Measurements from ENCODE around the gene SLC22A23.
"Not testable (repeated sequence)": the region's sequence is repeated elsewhere in the genome, so short reads cannot be mapped to it uniquely, and the experiment has no call there.

The SLC22A23 gene

DNA sequence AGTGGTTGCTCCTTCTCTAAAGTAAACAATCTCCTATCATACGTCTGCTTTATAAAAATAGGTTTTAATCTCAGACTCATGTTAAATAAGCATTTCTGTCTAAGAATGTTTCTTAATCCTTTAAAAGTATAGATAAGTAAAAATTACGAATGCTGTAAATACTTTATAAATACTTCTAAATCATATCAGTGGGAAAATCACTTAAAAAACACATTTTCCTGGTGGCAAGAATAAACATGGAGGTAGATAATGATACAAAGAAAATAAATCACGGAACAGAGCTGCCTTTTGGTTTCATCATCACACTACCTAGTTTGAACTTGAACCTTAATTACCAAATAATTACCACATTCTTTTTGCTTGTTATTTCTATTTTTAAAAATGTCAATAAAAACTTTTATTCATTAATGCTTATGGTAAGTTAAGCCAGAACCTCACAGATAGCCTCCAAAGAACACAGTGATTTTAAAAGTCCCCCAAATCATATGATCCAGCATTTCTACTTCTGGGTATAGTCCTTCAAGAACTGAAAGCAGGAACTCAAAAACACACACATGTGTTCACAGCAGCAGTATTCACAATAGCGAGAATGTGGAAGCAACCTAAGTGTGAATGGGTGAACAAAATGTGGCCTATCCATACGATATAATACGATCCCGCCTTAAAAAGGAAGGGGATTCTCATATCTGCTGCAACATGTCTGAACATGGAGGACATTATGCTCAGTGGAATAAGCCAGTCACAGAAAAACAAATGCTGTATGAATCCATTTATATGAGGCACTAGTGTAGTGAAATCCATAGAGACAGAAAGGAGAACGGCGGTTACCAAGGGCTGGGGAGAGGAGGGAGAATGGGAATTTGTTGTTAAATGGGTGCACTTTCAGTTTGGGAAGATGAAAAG is 72.4 kb downstream of the SLC22A23 start:
- no peak for DNase-seq

DNA sequence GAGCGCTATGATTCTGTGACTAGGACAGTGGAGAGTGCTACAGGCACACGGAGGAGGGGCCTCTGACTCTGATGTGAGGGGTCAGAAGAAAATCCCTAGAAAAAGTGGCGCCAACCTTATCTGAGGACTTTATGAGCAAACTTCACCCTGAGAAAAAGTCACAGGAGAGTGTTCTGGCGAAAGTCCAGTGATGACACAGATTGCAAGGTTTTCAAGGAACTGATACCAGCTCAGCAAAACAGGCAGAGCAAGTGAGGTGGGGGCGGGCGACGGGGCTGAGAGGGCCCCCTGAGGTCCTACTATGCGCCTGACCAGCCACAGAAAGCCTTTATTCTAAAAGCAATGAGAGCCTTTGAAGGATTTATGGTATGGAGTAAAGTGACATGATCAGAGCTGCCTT is 73.3 kb downstream of the SLC22A23 start:
- DNase-seq = no peak

DNA sequence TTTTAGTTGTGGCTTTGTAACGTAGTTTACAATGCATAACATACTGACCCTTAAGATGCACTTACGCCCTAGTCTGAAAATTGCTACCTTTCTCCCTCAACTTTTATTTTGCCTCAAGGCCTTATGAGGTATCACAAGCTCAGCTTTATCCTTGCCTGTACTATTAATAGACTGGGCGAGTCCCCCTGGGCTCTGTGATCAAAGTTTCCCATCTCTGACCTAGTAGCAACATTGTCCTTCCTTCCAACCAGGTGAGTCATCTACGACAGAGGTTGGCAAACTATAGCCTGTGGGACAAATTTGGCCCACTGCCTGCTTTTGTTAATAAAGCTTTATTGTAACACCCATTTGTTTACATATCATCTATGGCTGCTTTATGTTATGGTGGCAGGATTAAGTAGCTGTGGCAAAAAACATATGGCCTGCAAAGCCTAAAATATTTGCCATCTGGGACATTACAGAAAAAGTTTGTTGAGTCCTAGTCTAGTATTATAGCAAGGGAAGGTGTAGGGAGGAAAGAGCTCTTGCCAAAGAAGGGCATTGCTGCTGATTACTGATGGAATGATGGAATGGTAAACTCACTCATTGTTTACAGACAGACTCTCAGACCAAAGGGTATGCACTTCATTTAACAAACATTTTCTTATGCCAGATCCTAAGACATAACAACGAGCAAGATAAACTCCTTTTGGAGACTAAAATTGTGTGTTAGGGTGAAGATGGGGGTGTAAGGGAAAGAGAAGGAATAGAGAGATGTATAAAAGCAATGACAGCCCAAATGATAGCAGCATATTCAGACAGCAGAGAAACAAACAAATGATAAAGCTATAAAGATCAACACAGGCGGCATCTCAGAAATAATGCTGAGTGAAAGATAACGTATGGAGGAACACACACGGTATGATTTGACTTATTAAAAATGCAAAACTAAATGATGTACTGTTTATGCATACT is 74.2 kb downstream of the SLC22A23 start:
- no peak for DNase-seq

DNA sequence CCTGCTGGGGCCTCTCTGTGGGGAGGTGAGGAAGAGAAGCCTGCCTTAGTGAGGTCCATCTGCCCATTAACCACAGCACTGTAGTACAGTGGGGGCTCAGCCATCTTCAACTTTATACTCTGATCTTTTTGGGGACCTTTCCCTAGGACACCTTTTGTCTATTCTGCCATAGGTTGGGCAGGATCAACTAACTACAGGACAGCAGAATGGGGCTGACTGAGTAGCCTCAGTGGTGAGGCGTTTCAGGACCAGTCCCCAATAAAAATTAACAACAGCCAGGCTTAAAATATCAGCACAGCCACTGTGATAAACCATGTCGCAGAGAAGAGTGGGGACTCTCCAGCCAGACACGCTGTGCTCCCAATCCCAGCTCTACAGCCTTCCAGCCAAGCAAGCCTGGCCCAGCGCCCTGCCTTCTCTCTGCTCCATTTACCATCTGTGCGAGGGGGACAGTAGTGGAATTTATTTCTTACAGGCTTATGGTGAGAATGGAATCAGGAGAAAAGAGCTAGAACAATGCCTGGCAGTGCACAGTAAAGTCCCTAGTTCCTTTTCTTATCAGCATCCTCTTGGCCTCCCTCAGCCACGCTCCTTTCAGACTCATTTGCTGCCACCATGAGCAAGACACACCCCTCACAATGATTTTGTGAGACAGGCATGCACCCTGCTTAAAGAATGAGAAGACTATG is 75.5 kb downstream of the SLC22A23 start:
- peak; percentile 8 for DNase-seq

DNA sequence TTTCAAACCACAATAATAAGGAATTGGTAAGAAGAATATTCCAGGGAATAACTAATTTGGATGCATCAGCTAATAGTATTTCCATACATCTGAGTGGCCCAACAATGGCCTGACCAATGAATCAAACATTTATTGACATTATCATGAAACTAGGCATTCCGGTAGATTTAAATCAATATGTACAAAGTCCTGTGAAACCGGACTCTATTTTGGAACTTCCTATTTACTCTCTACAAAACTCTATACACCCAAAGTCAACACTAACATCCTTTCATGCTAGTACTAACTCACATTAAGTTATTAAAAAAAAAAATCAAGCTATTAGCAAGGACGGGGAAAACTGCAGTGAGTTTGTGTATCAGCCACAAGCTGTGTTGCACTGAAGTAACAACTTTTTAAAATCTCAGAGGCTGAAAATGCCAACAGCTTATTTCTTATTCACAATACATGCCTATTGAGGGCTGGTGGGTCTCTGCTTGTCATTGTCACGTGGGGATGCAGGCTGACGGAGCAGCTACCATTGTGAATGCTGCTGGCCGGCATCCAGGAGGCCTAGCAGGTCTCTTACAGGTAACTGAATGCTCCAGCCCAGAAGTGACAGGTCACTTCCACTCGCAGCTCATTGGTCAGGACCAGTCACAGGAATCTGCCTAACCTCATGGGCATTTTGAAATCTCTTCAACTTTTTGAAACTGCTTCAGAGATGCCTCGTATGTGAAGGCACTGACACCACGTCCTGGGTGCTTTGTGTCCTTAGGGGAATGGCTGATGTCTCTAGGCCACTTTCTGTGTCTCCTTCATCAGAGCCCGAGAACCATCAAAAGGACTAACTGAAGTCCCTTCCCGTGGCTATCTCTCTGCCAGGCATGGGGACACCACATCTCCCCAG is 76.3 kb downstream of the SLC22A23 start:
- DNase-seq = no peak

DNA sequence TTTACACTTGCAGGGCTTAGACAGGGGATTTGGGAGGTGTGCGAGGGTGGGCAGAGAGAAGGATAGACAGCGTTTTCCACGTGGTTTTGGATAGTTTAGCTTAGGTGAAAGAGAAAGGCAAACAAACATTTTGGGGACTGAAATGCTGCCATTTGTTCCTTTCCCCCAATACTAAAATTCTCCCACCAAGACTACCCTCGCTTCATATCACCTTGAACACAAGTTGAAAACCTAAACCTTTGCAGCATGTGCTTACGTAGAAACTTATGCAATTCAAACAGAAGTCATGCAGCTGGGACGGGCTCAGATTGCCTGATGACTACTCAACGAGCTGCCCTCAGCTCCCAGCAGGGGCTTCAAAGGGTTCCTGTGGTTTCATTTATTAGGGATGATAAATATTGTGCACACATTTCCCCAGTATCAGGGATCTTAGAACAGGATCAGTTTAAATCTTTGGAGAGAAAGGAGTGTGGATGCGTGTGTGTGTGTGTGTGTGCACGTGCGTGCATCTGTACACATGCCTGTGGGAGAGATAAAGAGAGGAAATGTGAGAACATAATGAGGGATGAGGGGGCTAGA is 77.3 kb downstream of the SLC22A23 start:
- no peak for DNase-seq

DNA sequence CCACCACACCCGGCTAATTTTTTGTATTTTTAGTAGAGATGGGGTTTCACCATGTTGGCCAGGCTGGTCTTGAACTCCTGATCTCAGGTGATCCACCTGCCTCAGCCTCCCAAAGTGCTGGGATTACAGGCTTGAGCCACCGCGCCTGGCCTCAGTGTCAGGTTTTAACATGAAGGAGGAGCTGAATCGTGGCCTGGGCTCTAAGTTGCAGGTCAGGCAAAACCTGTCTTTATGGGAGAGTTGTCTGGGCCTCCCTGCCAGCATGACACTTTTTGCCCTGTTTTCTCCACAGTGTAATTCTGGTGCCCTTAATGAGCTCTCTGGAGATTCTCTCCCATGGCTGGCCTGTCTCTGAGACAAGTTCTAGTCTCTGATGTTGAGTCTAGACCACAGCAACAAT is 78.0 kb downstream of the SLC22A23 start:
- not testable (repeated sequence) for DNase-seq

DNA sequence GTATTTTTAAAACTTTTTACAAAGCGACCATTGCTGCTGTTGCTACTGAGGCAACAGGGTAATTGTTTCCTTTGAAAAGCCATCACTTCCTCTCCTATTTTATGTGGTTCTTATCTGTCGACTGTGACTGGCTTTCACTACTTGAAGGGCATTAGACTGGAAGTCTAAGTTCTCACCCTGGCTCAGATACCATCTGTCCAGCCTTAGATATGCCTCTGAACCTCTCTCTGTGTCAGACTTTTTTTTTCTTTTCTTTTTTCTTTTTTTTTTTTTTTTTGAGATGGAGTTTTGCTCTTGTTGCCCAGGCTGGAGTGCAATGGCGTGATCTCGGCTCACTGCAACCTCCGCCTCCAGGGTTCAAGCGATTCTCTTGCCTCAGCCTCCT is 78.5 kb downstream of the SLC22A23 start:
- DNase-seq = not testable (repeated sequence)

DNA sequence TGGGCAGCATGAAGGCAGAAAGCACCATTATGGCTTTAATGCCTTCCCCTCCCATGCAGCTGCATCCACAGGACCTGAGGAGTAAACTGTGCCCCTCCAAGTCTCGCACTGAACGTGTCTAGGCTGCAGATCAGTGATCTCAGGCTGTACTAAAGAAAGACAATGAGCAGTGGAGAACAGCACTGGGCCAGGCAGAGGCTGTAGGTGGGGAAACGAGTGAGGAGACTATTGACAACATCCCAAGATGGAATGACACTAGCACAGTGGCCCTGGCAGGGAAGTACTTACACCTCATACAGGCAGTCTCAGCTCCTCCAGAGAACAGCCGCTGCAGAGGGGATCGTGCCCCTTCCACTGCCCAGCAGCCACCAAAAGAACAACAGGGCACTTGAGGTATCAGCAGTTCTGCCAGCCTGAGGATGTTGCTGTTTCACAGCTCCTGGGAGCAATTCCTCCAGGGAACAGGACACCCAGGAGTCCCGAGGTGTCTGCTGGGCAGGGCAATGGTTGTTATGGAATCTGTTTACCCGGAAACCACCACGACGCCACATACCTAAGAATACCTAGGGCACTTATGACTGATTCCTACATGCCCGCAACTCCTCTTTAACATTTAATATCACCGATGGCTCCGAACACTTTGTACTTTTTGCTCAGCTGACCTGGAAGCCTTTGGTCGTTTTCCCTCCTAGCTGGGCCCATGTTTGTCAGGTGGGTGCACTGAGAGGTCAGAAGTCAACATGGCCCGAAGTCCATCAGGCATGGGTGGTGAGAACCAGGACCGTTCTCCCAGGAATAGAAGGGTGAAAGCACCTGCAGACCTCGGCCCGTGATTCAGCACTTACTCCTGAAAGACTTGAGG is 79.1 kb downstream of the SLC22A23 start:
- DNase-seq = no peak

DNA sequence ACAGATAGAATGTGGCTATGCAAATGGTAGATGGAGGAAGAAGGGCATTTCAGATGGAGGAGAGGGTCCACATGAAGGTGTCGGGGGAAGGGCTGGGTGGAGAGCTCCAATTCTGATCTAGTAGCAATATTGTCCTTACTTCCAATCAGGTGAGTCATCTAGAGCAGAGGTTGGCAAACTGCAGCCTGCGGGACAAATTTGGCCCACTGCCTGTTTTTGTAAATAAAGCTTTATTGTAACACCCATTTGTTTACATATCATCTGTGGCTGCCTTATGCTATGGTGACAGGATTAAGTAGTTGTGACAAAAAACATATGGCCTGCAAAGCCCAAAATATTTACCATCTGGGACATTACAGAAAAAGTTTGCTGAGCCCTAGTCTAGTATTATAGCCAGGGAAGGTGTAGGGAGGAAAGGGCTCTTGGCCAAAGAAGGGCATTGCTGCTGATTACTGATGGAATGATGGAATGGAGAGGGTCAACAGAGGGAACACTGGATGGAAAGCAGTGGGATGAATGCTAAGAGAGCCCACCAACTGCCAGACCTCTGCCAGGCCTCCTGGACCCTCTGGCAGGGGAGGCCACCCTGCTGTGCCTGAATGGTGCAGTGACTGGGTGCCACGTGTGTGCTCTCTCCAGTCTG is 79.8 kb downstream of the SLC22A23 start:
- peak; percentile 70 for DNase-seq

DNA sequence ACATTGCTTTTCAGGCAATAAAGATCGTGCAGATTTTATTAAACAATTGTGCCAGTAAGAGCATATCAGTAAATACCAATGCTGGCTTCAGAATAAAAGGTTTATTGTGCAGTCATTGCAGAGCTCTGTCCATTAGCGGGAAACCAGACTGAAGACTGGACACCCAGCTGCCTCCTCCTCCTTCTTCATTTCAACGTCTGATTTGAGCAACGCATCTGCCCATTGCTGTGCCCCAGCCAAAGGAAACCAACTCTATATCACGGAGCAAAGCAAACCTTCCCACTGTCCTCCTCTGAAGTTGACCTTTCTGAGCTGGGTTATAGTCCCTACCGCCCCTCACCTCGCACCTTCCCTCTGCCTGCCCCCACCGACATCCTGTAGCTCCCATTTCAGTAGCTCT is 80.8 kb downstream of the SLC22A23 start:
- no peak for DNase-seq

DNA sequence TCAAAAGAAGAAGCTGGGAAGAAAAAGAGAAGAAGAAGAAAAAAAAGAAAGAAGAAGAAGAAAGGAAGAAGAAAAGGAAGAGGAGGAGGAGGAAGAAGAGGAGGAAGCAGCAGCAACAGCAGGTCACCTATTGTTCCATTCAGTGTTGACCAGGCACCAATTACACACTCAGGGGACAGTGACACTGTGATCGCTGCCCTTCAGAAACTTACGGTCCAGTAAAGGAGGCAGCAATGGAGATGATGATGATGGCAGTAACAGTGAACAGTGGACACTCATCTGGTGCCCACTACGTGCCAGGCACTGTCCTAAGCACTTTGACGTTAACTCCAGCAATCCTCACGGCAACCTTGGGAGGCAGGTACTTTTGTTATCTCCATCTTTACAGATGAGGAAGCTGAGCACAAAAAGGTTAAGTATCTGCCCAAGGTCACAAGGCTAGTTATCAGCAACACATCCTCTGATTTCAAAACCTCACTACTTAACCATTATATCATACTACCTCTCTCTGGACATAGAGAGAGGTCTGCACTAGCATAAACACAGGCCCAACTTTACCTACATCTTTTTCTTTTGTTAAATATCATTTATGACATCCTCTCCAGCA is 83.2 kb downstream of the SLC22A23 start:
- no peak for DNase-seq

DNA sequence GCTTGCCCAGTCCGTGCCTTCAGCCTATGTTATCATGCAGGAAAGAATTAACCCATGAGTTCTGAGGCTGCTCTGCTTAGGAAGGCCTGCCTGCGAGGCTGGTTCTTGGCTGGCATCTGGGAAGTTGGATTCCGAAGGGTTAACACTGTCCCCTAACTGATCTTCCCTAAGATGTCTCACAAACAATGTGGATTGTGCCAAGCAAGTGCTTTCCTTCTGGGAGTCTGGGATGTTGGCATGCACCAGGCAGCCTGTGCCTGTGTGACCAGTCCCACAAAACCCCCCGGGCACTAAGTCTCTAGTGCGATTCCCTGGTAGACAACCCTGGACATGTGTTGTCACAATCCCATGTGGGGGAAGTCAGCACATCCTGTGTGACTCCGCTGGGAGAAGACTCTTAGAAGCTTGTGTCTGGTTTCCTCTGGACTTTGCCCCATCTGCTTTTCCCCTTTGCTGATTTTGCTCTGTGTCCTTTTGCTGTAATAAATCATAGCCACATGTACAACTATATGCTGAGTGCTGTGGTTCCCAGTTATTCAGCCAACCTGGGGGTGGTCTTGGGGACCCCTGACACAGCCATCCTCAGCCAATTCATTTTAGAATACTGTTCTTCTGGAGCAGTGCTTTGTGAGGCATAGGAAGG is 83.8 kb downstream of the SLC22A23 start:
- no peak for DNase-seq

DNA sequence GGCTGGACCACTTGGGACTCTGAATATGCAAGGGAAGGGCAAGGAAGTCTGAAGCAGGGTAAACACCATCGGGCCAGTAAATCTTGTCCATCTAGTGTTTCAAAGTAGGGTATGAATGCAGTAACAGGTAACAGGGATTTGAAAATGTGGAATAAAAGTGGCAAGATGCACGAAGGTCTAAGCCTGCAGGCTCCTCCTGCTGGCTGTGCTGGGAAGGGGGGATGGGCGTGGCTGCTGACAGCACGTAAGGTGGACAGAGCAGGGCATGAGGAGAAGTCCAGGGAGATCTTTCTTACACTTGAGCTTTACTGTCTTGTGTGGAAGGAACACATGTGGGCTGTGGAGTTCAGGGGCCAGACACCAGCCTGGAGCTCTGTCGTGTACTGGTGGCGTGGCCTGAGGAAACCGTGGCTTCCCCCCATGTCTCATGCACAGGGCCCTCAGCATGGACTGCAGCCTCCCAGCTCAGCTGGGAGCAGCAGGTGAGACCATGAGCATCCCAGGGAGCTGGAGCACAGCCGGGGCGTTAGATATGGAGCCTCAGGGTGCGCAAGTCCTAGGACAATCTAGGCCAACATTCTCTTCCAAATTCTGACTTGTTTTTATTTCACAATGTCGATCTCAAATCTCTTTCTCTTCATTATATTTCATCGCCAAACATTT is 84.5 kb downstream of the SLC22A23 start:
- no peak for DNase-seq

DNA sequence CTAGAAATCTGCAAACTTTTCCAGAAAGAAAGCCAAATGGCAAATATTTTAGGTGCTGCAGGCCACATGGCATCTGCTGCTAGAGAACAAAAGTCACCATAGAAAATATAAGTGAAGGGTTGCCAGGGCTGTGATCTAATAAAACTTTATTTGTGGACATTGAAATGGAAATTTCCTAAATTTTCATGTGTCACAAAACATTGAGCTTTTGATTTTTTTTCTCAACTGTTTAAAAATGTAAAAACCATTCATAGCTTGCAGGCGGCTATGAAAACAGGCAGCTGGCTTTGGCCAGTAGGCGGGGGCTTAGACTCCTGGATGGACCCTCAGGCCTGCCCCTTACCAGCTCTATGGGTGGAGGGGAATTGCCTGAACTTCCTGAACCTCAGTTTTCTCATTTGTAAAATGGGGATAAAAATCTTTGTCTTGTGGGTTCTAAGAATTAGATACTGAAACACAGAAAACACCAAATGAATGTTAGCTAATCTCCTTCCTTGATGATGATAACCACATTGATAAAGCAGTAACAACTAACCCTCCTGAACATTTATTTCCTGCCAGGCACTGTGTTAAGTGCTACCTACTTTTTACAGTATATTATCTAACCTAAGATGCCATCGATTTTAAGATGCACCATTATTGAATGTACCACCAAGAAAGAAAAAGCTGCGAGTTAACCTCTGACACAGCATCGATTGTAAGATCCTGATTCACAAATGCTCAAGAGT is 85.5 kb downstream of the SLC22A23 start:
- no peak for DNase-seq

DNA sequence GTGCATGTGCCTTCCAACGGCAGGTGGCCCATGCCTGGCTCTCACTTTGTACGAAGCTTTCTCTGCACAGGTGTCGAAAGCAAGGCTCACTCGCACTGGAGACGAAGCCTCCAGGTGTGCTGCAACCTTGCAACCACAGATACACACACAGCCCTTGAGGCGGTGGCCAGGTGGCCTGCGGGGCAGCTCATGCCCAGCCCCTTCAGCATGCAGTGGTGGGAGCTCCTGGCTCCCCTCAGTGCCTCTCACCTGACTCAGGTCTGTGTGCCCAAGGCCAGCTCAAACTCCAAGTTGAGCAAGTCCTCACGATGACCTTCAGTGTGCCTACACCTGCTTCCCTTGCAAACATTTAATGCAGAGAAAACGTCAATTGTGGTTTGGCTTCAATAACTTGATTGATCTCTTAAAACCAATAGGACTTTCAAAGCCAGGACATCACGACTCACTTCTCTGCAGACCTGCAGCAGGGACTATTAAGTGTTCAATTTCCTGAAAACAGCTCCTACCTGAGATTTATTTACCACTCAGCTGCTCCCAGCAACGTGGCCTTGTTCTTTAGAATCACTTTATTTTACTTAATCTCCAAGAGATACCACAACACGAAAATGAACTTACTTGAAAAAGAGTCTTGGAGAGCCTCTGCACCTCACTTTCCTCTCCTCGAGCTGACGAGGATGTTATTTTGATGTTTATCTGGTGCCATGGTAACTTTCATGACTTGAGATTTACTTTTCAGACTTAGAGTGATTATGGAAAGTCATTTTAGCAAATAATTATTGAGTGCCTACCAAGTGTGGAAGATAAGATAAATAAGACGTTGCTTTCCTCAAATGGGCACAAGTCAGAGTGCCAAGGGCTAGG is 86.3 kb downstream of the SLC22A23 start:
- no peak for DNase-seq

DNA sequence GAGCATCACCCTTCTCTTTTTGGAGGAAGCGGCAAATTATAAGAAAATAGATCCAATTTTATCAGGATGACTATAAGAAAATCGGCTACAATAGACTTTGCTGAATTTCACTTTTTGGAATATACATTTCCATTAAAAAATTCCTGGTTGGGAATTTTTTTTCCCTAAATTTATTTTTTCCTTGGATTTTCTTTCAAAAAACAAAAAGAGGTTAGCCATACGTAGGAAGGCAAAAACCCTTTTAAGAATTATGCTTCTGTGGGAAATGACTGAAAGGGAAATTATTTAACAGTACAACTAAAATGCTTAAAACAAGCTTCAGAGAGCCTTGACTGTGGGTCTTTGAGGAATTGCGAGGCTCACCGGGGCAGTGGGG is 86.9 kb downstream of the SLC22A23 start:
- DNase-seq = no peak

Data from NCI-H1694 treated with DMSO at 0.1 percent for 48 hours (cell line).